ENCODE data around the gene ZNF217.
"Not testable (repeated sequence)": the region's sequence is repeated elsewhere in the genome, so short reads cannot be mapped to it uniquely, and the experiment has no call there.

ZNF217 gene

GRCh38 chr20:53595018-53595378 lies 1.4 kb upstream of the ZNF217 start:
- TF ChIP-seq, protein P1, sequence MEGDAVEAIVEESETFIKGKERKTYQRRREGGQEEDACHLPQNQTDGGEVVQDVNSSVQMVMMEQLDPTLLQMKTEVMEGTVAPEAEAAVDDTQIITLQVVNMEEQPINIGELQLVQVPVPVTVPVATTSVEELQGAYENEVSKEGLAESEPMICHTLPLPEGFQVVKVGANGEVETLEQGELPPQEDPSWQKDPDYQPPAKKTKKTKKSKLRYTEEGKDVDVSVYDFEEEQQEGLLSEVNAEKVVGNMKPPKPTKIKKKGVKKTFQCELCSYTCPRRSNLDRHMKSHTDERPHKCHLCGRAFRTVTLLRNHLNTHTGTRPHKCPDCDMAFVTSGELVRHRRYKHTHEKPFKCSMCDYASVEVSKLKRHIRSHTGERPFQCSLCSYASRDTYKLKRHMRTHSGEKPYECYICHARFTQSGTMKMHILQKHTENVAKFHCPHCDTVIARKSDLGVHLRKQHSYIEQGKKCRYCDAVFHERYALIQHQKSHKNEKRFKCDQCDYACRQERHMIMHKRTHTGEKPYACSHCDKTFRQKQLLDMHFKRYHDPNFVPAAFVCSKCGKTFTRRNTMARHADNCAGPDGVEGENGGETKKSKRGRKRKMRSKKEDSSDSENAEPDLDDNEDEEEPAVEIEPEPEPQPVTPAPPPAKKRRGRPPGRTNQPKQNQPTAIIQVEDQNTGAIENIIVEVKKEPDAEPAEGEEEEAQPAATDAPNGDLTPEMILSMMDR (IDR thresholded peaks at IDR 0.05; ENCODE audit: low read depth, low read length), result no peak
- peak overlapping the region; percentile 71 for H3K4me3 ChIP-seq (ENCODE audit: low read depth, low read length)

- H3K4me3 ChIP-seq (ENCODE audit: low read depth, low read length), result peak overlapping the region; percentile 80
- TF ChIP-seq, protein P1 (IDR thresholded peaks at IDR 0.05; ENCODE audit: low read depth, low read length), result no peak
These were observed 704 bp upstream of the ZNF217 start for GRCh38 chr20:53594068-53595017.

- TF ChIP-seq, protein P1 (IDR thresholded peaks at IDR 0.05; ENCODE audit: low read depth, low read length), result no peak
- peak overlapping the region; percentile 80 for H3K4me3 ChIP-seq (ENCODE audit: low read depth, low read length)
These were observed 610 bp downstream of the ZNF217 start for GRCh38 chr20:53592992-53593465.

DNA sequence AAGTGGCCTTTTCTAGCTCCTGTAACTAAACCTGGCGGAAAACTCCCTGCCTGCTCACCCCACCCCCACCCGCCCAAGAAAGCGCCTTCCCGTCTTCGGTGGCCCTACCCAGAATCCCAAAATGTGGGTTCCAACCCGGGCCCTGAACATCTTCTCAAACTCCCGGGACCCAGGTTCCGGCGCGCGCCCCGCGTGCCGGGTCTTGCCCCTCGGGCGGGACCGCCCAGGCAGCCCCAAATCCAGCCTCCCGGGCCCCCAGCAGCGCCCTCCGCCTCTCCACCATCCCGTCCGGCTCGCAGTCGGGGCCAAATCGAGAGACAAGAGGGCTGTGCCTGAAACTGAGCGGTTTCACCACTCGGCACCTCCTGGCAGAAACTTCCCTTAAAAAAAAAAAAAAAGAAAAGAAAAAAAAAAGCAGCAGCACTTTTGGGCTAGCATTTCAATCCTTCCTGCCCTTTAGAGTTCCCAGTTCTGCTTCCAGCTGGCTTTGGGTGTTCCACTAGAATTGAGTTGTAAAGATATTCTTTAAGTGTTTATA lies 1.1 kb downstream of the ZNF217 start:
- peak overlapping the region; percentile 80 for H3K4me3 ChIP-seq (ENCODE audit: low read depth, low read length)

GRCh38 chr20:53591941-53592441 lies 1.6 kb downstream of the ZNF217 start:
- H3K4me3 ChIP-seq (ENCODE audit: low read depth, low read length), result peak overlapping the region; percentile 80

DNA sequence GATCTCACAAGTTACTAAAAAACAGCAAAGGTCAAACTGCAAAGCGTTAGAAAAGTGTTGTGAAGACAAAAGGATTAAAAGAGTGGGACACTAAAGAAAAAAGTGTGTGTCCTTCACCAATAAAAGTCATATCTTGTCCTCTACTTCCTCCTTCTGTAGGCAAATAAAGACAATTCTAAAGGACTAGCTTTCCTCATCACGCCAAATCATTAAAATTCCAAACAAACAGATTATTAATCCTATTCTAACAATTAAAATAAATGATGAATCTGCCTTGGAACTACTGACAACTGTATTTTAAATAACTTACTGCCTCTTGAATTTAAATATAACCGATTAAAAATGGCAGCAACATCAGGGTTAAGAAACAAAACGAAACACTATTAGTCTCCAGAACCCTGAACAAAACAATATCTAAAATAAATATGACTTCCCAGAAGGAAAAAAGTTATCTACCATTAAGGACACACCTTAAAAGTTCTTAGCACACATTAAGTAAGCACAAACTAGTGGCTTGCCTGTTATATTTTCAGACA lies 2.4 kb downstream of the ZNF217 start:
- H3K4me3 ChIP-seq (ENCODE audit: low read depth, low read length), result peak overlapping the region; percentile 80

DNA sequence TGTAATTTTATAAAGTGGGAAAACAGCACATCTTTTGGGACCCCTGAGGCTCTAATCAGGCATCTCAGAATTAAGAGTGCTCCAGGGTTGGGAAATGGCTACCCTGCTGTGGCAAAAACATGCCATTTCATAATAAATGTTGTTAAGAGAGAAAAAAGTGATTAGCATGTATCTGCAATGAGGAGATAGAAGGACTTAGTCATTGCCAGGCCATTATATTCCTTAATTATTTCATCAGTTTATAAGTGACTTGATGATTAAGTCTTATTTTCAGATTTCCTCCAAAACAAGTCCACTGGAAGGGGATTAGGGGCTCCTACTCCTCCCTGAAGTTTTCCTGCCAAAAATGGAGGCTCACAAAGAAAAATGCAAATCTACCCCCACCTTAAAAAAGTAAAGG lies 3.0 kb downstream of the ZNF217 start:
- H3K4me3 ChIP-seq (ENCODE audit: low read depth, low read length), result peak overlapping the region; percentile 80

- peak overlapping the region; percentile 80 for H3K4me3 ChIP-seq (ENCODE audit: low read depth, low read length)
These were observed 3.5 kb downstream of the ZNF217 start for GRCh38 chr20:53590122-53590521.

- H3K4me3 ChIP-seq (ENCODE audit: low read depth, low read length), result peak overlapping the region; percentile 80
These were observed 4.1 kb downstream of the ZNF217 start for GRCh38 chr20:53589321-53590065.

GRCh38 chr20:53587157-53587703 lies 6.4 kb downstream of the ZNF217 start:
- H3K4me3 ChIP-seq (ENCODE audit: low read depth, low read length), result not testable (repeated sequence)

All from WI38 (cell line).